ENCODE data around the gene TM4SF20.

- TF ChIP-seq CTCF (IDR thresholded peaks at IDR 0.05; ENCODE audit: low read length) (peak; percentile 66), EZH2 (IDR thresholded peaks at IDR 0.05; ENCODE audit: borderline replicate concordance, low read length) (no peak)
These were observed 15.3 kb downstream of the TM4SF20 start for GRCh38 chr2:227363756-227364155.
